WTC11 (cell line): ENCODE data around the gene FEM1C. TPM values are rescaled to one million over a fixed set of nuclear protein-coding genes. Genes with fewer than 3 reads are reported as not detected.

Experiments used
- ATAC-seq: fragments of 200-7000 bp; cut with Tn5 transposase; 2 replicates; pipeline ENCODE4 v1.10.0; 2021; ENCODE audit warnings: mild to moderate bottlenecking, moderate library complexity
- CTCF ChIA-PET: fragments of 300-600 bp; sonication (Branson Sonifier 250); formaldehyde crosslinking; loops from one replicate; lab custom pipeline; 2021; ENCODE audit warnings: antibody characterized with exemption; lab: Charles Lee
- POLR2A ChIA-PET: fragments of 350-600 bp; sonication (Branson Sonifier 250); formaldehyde crosslinking; loops from one replicate; lab custom pipeline; 2021; ENCODE audit warnings: antibody characterized with exemption; lab: Charles Lee
- DNase-seq: peaks from one replicate; pipeline ENCODE4 v3.0.0; 2021; ENCODE audit warnings: low spot score
- H3K27ac Mint-ChIP-seq: 2 replicates; pipeline ENCODE4 v1.8.0; 2021; ENCODE audit warnings: mixed read lengths
- H3K27me3 Mint-ChIP-seq: 2 replicates; pipeline ENCODE4 v1.8.0; 2021; ENCODE audit warnings: low read depth, mild to moderate bottlenecking, moderate library complexity, mixed read lengths
- H3K36me3 Mint-ChIP-seq: 2 replicates; pipeline ENCODE4 v1.8.0; 2021; ENCODE audit warnings: mixed read lengths
- H3K4me1 Mint-ChIP-seq: 2 replicates; pipeline ENCODE4 v1.8.0; 2022; ENCODE audit warnings: mixed read lengths
- H3K4me3 Mint-ChIP-seq: 2 replicates; pipeline ENCODE4 v1.8.0; 2021; ENCODE audit warnings: mild to moderate bottlenecking, moderate library complexity, mixed read lengths
- H3K9me3 Mint-ChIP-seq: 2 replicates; pipeline ENCODE4 v1.8.0; 2021; ENCODE audit warnings: mixed read lengths
- ATF1 ChIP-seq: sonication (generic); formaldehyde crosslinking; IDR thresholded peaks from 2 replicates; pipeline ENCODE4 v1.8.1; 2023; ENCODE audit warnings: mild to moderate bottlenecking, moderate library complexity, missing genetic modification reagents
- CREM ChIP-seq: sonication (generic); formaldehyde crosslinking; IDR thresholded peaks from 2 replicates; pipeline ENCODE4 v1.8.1; 2022; ENCODE audit warnings: mild to moderate bottlenecking, missing genetic modification reagents, moderate library complexity
- ESRRA ChIP-seq: sonication (generic); formaldehyde crosslinking; IDR thresholded peaks from 2 replicates; pipeline ENCODE4 v1.8.1; 2022; ENCODE audit warnings: mild to moderate bottlenecking, missing genetic modification reagents, borderline replicate concordance
- ETV6 ChIP-seq: sonication (generic); formaldehyde crosslinking; IDR thresholded peaks from 2 replicates; pipeline ENCODE4 v1.8.1; 2022; ENCODE audit warnings: mild to moderate bottlenecking, missing genetic modification reagents
- GRHL2 ChIP-seq: fragments of 250-450 bp; sonication (Bioruptor Pico); IDR thresholded peaks from 2 replicates; pipeline ENCODE4 v1.8.0; 2022; ENCODE audit warnings: mild to moderate bottlenecking, moderate library complexity; ENCODE audit not compliant: insufficient replicate concordance, severe bottlenecking
- HMGA2 ChIP-seq: fragments of 250-450 bp; sonication (Bioruptor Pico); IDR thresholded peaks from 2 replicates; pipeline ENCODE4 v1.4.0; 2021; ENCODE audit warnings: mild to moderate bottlenecking, moderate library complexity
- OVOL2 ChIP-seq: fragments of 250-450 bp; sonication (Bioruptor Pico); IDR thresholded peaks from 2 replicates; pipeline ENCODE4 v1.9.0; 2021; ENCODE audit warnings: mild to moderate bottlenecking, borderline replicate concordance
- PRRX2 ChIP-seq: fragments of 250-450 bp; sonication (Bioruptor Pico); IDR thresholded peaks from 2 replicates; pipeline ENCODE4 v1.8.0; 2021; ENCODE audit warnings: mild to moderate bottlenecking
- SMAD4 ChIP-seq: sonication (generic); formaldehyde crosslinking; IDR thresholded peaks from 2 replicates; pipeline ENCODE4 v1.8.0; 2022; ENCODE audit warnings: mild to moderate bottlenecking, missing genetic modification reagents
- ZBTB21 ChIP-seq: sonication (generic); formaldehyde crosslinking; IDR thresholded peaks from 2 replicates; pipeline ENCODE4 v1.8.1; 2023; ENCODE audit warnings: mild to moderate bottlenecking, missing genetic modification reagents, borderline replicate concordance
- ZMAT4 ChIP-seq: fragments of 250-450 bp; sonication (Bioruptor Pico); IDR thresholded peaks from 2 replicates; pipeline ENCODE4 v1.9.0; 2021; ENCODE audit warnings: mild to moderate bottlenecking
- ZNF121 ChIP-seq: sonication (generic); formaldehyde crosslinking; IDR thresholded peaks from 2 replicates; pipeline ENCODE4 v1.8.0; 2023; ENCODE audit warnings: missing genetic modification reagents
- ZNF219 ChIP-seq: sonication (generic); formaldehyde crosslinking; IDR thresholded peaks from 2 replicates; pipeline ENCODE4 v1.8.0; 2023; ENCODE audit warnings: missing genetic modification reagents, mild to moderate bottlenecking, borderline replicate concordance
- ZNF416 ChIP-seq: fragments of 250-450 bp; sonication (Bioruptor Pico); IDR thresholded peaks from 2 replicates; pipeline ENCODE4 v1.9.0; 2021; ENCODE audit warnings: mild to moderate bottlenecking, inconsistent platforms
- ZNF671 ChIP-seq: fragments of 250-450 bp; sonication (Bioruptor Pico); IDR thresholded peaks from 2 replicates; pipeline ENCODE4 v1.8.0; 2021; ENCODE audit warnings: mild to moderate bottlenecking
- total RNA-seq: library from RNA; stranded (reverse); gene quantifications from 3 replicates; pipeline ENCODE4 v1.2.3, GENCODE V29; 2021
- TF ChIP-seq, protein P1 (sequence below): fragments of 200-600 bp; IDR thresholded peaks from 2 replicates; pipeline ENCODE4 v1.8.0; 2022; ENCODE audit warnings: antibody characterized with exemption
- TF ChIP-seq, protein P2 (sequence below): sonication (generic); formaldehyde crosslinking; conservative IDR thresholded peaks from 2 replicates; pipeline ENCODE4 v1.8.1; 2023; ENCODE audit warnings: mild to moderate bottlenecking, low read depth, missing genetic modification reagents, moderate library complexity
- TF ChIP-seq, protein P3 (sequence below): sonication (generic); formaldehyde crosslinking; IDR thresholded peaks from 2 replicates; pipeline ENCODE4 v1.8.0; 2023; ENCODE audit warnings: missing genetic modification reagents
- TF ChIP-seq, protein P4 (sequence below): fragments of 250-450 bp; sonication (Bioruptor Pico); IDR thresholded peaks from 2 replicates; pipeline ENCODE4 v1.9.0; 2021; ENCODE audit warnings: mild to moderate bottlenecking
- TF ChIP-seq, protein P5 (sequence below): sonication (generic); formaldehyde crosslinking; IDR thresholded peaks from 2 replicates; pipeline ENCODE4 v1.8.1; 2022; ENCODE audit warnings: missing genetic modification reagents, borderline replicate concordance
- TF ChIP-seq, protein P6 (sequence below): sonication (generic); formaldehyde crosslinking; IDR thresholded peaks from 2 replicates; pipeline ENCODE4 v1.8.0; 2022; ENCODE audit warnings: mild to moderate bottlenecking, missing genetic modification reagents
- TF ChIP-seq, protein P7 (sequence below): fragments of 250-450 bp; sonication (Bioruptor Pico); conservative IDR thresholded peaks from 2 replicates; pipeline ENCODE4 v1.9.0; 2021; ENCODE audit warnings: mild to moderate bottlenecking

FEM1C gene
- total RNA-seq, 1 experiment from 2014 or later = 13.6 TPM

DNA sequence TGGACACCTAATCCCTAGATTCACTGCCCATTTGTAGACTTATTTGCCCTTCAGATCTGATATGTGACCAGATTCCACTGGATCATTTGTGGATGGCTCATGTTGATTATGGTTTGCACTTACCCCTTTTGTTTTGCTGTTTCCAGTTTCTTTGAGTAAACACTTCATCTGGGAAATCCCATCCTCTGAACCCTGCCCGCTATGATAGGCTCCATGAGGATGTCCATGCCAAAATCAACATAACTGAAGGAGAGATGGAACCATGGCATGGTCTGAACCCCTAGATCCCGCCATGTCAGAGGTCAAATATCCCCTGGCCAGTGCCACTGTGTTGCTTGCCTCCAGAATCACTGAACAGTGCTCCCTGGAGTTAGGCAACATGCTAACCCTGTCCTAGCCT lies 11.7 kb upstream of the FEM1C start (continued):
- TF ChIP-seq, protein P1, sequence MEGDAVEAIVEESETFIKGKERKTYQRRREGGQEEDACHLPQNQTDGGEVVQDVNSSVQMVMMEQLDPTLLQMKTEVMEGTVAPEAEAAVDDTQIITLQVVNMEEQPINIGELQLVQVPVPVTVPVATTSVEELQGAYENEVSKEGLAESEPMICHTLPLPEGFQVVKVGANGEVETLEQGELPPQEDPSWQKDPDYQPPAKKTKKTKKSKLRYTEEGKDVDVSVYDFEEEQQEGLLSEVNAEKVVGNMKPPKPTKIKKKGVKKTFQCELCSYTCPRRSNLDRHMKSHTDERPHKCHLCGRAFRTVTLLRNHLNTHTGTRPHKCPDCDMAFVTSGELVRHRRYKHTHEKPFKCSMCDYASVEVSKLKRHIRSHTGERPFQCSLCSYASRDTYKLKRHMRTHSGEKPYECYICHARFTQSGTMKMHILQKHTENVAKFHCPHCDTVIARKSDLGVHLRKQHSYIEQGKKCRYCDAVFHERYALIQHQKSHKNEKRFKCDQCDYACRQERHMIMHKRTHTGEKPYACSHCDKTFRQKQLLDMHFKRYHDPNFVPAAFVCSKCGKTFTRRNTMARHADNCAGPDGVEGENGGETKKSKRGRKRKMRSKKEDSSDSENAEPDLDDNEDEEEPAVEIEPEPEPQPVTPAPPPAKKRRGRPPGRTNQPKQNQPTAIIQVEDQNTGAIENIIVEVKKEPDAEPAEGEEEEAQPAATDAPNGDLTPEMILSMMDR = no peak
- TF ChIP-seq ETV6 (no peak), OVOL2 (CRISPR knock-in tag) (no peak)
- TF ChIP-seq, protein P2, sequence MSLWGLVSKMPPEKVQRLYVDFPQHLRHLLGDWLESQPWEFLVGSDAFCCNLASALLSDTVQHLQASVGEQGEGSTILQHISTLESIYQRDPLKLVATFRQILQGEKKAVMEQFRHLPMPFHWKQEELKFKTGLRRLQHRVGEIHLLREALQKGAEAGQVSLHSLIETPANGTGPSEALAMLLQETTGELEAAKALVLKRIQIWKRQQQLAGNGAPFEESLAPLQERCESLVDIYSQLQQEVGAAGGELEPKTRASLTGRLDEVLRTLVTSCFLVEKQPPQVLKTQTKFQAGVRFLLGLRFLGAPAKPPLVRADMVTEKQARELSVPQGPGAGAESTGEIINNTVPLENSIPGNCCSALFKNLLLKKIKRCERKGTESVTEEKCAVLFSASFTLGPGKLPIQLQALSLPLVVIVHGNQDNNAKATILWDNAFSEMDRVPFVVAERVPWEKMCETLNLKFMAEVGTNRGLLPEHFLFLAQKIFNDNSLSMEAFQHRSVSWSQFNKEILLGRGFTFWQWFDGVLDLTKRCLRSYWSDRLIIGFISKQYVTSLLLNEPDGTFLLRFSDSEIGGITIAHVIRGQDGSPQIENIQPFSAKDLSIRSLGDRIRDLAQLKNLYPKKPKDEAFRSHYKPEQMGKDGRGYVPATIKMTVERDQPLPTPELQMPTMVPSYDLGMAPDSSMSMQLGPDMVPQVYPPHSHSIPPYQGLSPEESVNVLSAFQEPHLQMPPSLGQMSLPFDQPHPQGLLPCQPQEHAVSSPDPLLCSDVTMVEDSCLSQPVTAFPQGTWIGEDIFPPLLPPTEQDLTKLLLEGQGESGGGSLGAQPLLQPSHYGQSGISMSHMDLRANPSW (CRISPR knock-in tag) = no peak
- TF ChIP-seq, protein P3, sequence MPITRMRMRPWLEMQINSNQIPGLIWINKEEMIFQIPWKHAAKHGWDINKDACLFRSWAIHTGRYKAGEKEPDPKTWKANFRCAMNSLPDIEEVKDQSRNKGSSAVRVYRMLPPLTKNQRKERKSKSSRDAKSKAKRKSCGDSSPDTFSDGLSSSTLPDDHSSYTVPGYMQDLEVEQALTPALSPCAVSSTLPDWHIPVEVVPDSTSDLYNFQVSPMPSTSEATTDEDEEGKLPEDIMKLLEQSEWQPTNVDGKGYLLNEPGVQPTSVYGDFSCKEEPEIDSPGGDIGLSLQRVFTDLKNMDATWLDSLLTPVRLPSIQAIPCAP (CRISPR knock-in tag) = no peak
- TF ChIP-seq, all 79 proteins: peak for 0

GRCh38 chr5:115555084-115555633 lies 10.6 kb upstream of the FEM1C start:
- ChIA-PET CTCF (interaction anchor here (1.4 to 1.5 kb wide), 2 partner anchors 17 to 19 kb away, joined by 6 to 7 read pairs; no protein-coding TSS in a partner anchor), POLR2A (no interaction called here)
- no peaks in the 10 kb centered on the region for H3K36me3 Mint-ChIP-seq
- H3K9me3 Mint-ChIP-seq = no peaks in the 10 kb centered on the region
- no peak overlapping the region for H3K27ac Mint-ChIP-seq
- H3K4me1 Mint-ChIP-seq = peaks cover 26% of the 10 kb centered on the region
- H3K4me3 Mint-ChIP-seq = no peak overlapping the region
- ATAC-seq (no peak), DNase-seq (no peak)
- H3K27me3 Mint-ChIP-seq = peaks cover 2% of the 10 kb centered on the region; the same call in 1 of the 2 replicates
- TF ChIP-seq, protein P4, sequence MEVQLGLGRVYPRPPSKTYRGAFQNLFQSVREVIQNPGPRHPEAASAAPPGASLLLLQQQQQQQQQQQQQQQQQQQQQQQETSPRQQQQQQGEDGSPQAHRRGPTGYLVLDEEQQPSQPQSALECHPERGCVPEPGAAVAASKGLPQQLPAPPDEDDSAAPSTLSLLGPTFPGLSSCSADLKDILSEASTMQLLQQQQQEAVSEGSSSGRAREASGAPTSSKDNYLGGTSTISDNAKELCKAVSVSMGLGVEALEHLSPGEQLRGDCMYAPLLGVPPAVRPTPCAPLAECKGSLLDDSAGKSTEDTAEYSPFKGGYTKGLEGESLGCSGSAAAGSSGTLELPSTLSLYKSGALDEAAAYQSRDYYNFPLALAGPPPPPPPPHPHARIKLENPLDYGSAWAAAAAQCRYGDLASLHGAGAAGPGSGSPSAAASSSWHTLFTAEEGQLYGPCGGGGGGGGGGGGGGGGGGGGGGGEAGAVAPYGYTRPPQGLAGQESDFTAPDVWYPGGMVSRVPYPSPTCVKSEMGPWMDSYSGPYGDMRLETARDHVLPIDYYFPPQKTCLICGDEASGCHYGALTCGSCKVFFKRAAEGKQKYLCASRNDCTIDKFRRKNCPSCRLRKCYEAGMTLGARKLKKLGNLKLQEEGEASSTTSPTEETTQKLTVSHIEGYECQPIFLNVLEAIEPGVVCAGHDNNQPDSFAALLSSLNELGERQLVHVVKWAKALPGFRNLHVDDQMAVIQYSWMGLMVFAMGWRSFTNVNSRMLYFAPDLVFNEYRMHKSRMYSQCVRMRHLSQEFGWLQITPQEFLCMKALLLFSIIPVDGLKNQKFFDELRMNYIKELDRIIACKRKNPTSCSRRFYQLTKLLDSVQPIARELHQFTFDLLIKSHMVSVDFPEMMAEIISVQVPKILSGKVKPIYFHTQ (CRISPR knock-in tag) = no peak
- TF ChIP-seq ZNF671 (CRISPR knock-in tag) (no peak), ZNF121 (no peak), ZBTB21 (CRISPR knock-in tag) (no peak), ATF1 (CRISPR knock-in tag) (no peak), ZNF416 (CRISPR knock-in tag) (no peak), ZMAT4 (no peak), ESRRA (CRISPR knock-in tag) (no peak), GRHL2 (CRISPR knock-in tag) (no peak), SMAD4 (no peak), HMGA2 (CRISPR knock-in tag) (no peak), CREM (CRISPR knock-in tag) (no peak), ZNF219 (no peak), PRRX2 (CRISPR knock-in tag) (no peak)
- TF ChIP-seq, protein P5, sequence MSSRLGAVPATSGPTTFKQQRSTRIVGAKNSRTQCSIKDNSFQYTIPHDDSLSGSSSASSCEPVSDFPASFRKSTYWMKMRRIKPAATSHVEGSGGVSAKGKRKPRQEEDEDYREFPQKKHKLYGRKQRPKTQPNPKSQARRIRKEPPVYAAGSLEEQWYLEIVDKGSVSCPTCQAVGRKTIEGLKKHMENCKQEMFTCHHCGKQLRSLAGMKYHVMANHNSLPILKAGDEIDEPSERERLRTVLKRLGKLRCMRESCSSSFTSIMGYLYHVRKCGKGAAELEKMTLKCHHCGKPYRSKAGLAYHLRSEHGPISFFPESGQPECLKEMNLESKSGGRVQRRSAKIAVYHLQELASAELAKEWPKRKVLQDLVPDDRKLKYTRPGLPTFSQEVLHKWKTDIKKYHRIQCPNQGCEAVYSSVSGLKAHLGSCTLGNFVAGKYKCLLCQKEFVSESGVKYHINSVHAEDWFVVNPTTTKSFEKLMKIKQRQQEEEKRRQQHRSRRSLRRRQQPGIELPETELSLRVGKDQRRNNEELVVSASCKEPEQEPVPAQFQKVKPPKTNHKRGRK (CRISPR knock-in tag) = no peak
- TF ChIP-seq, protein P6, sequence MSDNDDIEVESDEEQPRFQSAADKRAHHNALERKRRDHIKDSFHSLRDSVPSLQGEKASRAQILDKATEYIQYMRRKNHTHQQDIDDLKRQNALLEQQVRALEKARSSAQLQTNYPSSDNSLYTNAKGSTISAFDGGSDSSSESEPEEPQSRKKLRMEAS (CRISPR knock-in tag) = no peak
- TF ChIP-seq, protein P7, sequence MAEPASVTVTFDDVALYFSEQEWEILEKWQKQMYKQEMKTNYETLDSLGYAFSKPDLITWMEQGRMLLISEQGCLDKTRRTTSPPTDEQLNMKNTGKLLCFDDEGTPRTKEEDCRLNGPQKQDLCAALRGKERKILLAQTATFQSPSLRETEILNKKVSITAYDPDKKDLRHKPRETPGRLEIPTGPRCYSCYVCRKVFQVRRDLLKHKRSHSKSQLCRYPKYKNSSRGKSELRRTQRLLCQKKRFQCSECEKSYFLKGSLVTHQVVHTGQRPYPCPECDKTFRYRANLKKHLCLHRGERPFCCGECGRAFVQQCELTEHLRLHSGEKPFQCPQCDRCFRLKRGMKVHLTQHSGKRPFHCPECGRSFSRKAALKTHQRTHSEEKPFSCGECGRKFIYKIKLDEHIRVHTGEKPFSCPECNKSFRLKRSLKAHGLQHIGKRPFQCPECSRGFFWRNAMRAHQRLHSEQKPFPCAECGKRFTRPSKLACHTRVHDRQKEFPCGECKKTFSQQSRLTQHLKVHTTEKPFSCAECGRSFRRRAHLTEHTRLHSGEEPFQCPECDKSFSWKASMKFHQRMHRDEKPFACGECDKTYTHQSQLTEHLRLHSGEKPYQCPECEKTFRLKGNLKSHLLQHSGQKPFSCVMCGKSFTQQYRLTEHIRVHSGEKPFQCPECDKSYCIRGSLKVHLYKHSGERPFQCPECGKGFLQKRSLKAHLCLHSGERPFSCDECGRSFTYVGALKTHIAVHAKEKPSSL (CRISPR knock-in tag) = no peak
